ENCODE data around the gene CNOT6. TPM values are rescaled to one million over a fixed set of nuclear protein-coding genes. Genes with fewer than 3 reads are reported as not detected.
A peak's percentile ranks its signal among the peaks of the same experiment; 100 is the strongest.

The CNOT6 gene
- total RNA-seq, 1 donor from 2014 or later, result 26.6 TPM

DNA sequence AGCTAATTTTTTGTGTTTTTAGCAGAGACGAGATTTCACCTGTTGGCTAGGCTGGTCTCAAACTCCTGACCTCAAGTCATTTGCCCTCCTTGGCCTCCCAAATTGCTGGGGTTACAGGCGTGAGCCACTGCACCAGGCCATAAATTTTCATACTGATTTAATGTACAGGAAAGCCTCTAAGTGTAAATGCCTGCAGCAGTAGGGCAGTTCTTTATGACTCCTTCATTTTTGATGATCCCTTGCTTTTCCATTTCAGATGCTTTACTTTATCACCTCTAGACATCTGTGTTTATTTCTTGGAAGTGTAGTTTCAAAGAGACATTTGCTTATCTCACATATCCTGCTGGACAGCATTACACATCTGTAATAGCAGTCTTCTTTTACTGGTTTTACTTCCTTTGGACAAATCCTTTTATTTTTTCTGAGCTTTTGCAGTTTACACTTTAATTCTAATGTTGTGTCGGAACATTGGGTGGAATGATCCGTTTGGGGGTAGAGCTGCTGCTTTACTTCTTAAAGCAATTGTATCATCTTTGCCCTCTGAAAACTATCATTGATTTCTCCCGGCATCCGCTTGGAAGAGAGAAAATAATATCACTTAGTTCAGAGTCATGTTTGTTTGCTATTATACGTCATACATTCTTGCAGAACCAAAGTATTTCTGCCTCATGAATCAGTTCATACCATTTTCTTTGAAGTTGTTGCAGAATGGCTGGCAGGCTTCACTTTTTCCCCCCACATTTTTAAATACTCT, 61.2 kb downstream of the CNOT6 start:
- no peak overlapping the region for H3K4me3 ChIP-seq (ENCODE audit: low read depth, low read length)
- H3K27me3 ChIP-seq (ENCODE audit: control insufficient read depth, insufficient read depth, low read length), result no peaks in the 10 kb centered on the region
- DNase-seq (ENCODE audit: low read depth) (peak; percentile 29), FAIRE-seq (no peak)
- peaks cover 3% of the 10 kb centered on the region for H3K36me3 ChIP-seq (ENCODE audit: control insufficient read depth, insufficient read depth, low read length)
- TF ChIP-seq CTCF (IDR thresholded peaks at IDR 0.05; ENCODE audit: insufficient read depth, low read length, severe bottlenecking), result no peak

GRCh38 chr5:180557217-180557809, 63.1 kb downstream of the CNOT6 start:
- peaks cover 1% of the 10 kb centered on the region for H3K36me3 ChIP-seq (ENCODE audit: control insufficient read depth, insufficient read depth, low read length)
- DNase-seq (ENCODE audit: low read depth) (no peak), FAIRE-seq (no peak)
- TF ChIP-seq CTCF (IDR thresholded peaks at IDR 0.05; ENCODE audit: insufficient read depth, low read length, severe bottlenecking), result no peak
- H3K4me3 ChIP-seq (ENCODE audit: low read depth, low read length), result no peak overlapping the region
- H3K27me3 ChIP-seq (ENCODE audit: control insufficient read depth, insufficient read depth, low read length), result no peaks in the 10 kb centered on the region

DNA sequence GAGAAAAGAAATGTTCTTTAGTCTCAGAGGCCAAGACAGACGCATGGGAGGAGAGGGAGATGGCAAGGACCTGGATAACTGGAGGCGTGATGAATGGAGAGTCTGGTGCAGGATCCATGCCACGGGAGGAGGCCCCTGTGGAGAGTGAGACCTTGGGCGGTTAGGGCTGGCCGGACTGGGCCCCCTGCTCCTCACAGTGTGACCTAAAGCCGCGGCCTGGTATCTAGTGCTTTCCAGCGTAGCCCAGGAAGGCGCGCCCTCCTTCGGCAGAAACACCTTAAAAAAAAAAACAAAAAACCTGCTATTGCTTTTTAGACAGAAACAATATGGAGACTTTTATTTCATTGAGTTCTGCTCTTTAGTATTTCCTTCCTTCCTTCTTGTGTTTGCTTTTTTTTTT, 64.1 kb downstream of the CNOT6 start:
- no peaks in the 10 kb centered on the region for H3K27me3 ChIP-seq (ENCODE audit: control insufficient read depth, insufficient read depth, low read length)
- no peak for DNase-seq (ENCODE audit: low read depth)
- H3K4me3 ChIP-seq (ENCODE audit: low read depth, low read length), result no peak overlapping the region
- no peak for FAIRE-seq
- peaks cover 1% of the 10 kb centered on the region for H3K36me3 ChIP-seq (ENCODE audit: control insufficient read depth, insufficient read depth, low read length)
- TF ChIP-seq CTCF (IDR thresholded peaks at IDR 0.05; ENCODE audit: insufficient read depth, low read length, severe bottlenecking), result no peak

- DNase-seq (ENCODE audit: low read depth), result no peak
- H3K36me3 ChIP-seq (ENCODE audit: control insufficient read depth, insufficient read depth, low read length), result peaks cover 15% of the 10 kb centered on the region
- no peaks in the 10 kb centered on the region for H3K27me3 ChIP-seq (ENCODE audit: control insufficient read depth, insufficient read depth, low read length)
- no peak overlapping the region for H3K4me3 ChIP-seq (ENCODE audit: low read depth, low read length)
- FAIRE-seq, result no peak
- TF ChIP-seq CTCF (IDR thresholded peaks at IDR 0.05; ENCODE audit: insufficient read depth, low read length, severe bottlenecking), result no peak
Observed at GRCh38 chr5:180563994-180564393, 69.8 kb downstream of the CNOT6 start.

DNA sequence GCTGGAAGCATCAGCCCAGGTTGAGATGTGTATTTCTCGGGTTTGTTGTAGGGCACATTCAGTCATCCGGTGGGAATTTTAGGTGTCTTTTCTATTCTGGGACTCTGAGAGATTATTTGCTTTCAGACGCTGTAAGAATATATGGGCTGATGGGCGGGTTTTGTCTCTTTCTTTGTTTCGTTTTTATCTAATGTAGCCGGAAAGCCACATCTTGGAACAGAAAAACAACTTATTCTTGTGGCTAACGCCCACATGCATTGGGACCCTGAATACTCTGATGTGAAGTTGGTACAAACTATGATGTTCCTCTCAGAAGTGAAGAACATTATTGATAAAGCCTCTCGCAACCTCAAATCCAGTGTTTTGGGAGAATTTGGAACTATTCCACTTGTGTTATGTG, 74.7 kb downstream of the CNOT6 start:
- H3K36me3 ChIP-seq (ENCODE audit: control insufficient read depth, insufficient read depth, low read length), result peaks cover 15% of the 10 kb centered on the region
- no peak for TF ChIP-seq CTCF (IDR thresholded peaks at IDR 0.05; ENCODE audit: insufficient read depth, low read length, severe bottlenecking)
- no peaks in the 10 kb centered on the region for H3K27me3 ChIP-seq (ENCODE audit: control insufficient read depth, insufficient read depth, low read length)
- H3K4me3 ChIP-seq (ENCODE audit: low read depth, low read length), result no peak overlapping the region
- DNase-seq (ENCODE audit: low read depth), result no peak
- no peak for FAIRE-seq
